ENCODE measurements around the gene GPALPP1. TPM values are rescaled to one million over a fixed set of nuclear protein-coding genes. Genes with fewer than 3 reads are reported as not detected.

GPALPP1 gene
- total RNA-seq, 4 donors from 2014 or later: 12.1 to 30.3 (median 22.0) TPM

DNA sequence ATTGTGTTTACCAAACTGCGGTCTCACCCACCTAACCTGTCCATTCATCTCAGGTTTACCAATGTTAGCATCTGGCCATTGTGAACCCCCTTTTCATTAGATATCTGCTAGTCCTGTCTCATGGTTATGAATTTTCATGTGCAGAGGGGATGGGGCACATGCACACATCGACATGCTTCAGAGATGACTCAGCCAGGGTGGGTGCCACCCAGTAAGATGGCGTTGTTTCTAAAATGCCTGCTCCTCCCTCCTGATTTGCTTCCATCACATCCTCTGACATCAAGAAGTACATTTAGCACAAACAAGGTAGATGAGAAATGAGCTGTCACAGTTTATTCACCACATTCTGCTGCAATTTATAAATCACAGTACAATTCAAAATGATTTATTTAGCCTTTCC is 51.3 kb downstream of the GPALPP1 start:
- intact Hi-C loops (cut with DNase I; ENCODE audit: low total_unique reads): no loop called here
- 78 to 92% methylated on average over 3 of the region's 3 CpGs for WGBS, 2 donors (ENCODE audit: low coverage in 1 of 2)
- no peak for TF ChIP-seq POLR2AphosphoS5 (IDR thresholded peaks at IDR 0.05)
- TF ChIP-seq EP300 (IDR thresholded peaks at IDR 0.05; ENCODE audit: low read depth): no peak
- no peak for TF ChIP-seq POLR2A (IDR thresholded peaks at IDR 0.05)
- no peak for TF ChIP-seq CTCF (IDR thresholded peaks at IDR 0.05)
- H3K27me3 ChIP-seq: no peaks in the 10 kb centered on the region
- H3K36me3 ChIP-seq: no peaks in the 10 kb centered on the region
- no peak overlapping the region for H3K27ac ChIP-seq
- in situ Hi-C loops (cut with MboI; ENCODE audit: low pct_ligation_motif_present in 1 of 4, low pct_unique_long_range_greater_than_20kb in 1 of 4, low sequenced_read_pairs in 3 of 4): loop anchor here in 3 of 4 donors (10.0 kb wide), 2 partner anchors 244 to 264 kb away; no protein-coding TSS in a partner anchor
- no peak overlapping the region for H3K4me3 ChIP-seq
- DNase-seq: no peak
- H3K4me1 ChIP-seq: no peaks in the 10 kb centered on the region
- no peaks in the 10 kb centered on the region for H3K9me3 ChIP-seq

DNA sequence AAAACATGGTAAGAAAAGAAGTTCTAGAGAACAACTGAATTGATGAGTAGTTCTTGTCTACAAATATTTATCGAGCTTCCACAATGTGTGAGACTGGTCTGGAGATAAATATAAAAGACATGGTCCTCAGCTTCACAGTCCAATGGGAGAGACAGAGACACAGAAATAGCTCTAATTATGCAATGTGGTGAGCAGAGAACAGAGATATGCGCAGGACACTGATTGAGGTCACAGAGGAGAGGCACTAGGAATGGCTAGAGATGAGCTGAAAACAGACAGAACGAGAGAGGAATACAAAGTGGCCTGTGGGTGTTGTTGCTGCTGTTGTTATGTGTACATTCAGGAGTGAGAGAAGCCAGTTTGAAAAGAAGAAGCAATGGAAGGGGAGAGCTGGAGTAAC is 53.2 kb downstream of the GPALPP1 start:
- 78 to 91% methylated on average over 1 to 3 of the region's 3 CpGs for WGBS, 2 donors (ENCODE audit: low coverage in 1 of 2)
- TF ChIP-seq POLR2A (IDR thresholded peaks at IDR 0.05) (no peak), CTCF (IDR thresholded peaks at IDR 0.05) (no peak), EP300 (IDR thresholded peaks at IDR 0.05; ENCODE audit: low read depth) (no peak), POLR2AphosphoS5 (IDR thresholded peaks at IDR 0.05) (no peak)
- H3K27me3 ChIP-seq: no peaks in the 10 kb centered on the region
- H3K9me3 ChIP-seq: no peaks in the 10 kb centered on the region
- intact Hi-C loops (cut with DNase I; ENCODE audit: low total_unique reads): no loop called here
- no peak for DNase-seq
- H3K4me1 ChIP-seq: peaks cover 0 to 8% (median 3%) of the 10 kb centered on the region in 4 donors
- in situ Hi-C loops (cut with MboI; ENCODE audit: low pct_ligation_motif_present in 1 of 4, low pct_unique_long_range_greater_than_20kb in 1 of 4, low sequenced_read_pairs in 3 of 4): loop anchor here in 3 of 4 donors (10.0 kb wide), 2 partner anchors 242 to 262 kb away; no protein-coding TSS in a partner anchor
- no peak overlapping the region for H3K4me3 ChIP-seq
- H3K36me3 ChIP-seq: no peaks in the 10 kb centered on the region
- H3K27ac ChIP-seq: no peak overlapping the region

DNA sequence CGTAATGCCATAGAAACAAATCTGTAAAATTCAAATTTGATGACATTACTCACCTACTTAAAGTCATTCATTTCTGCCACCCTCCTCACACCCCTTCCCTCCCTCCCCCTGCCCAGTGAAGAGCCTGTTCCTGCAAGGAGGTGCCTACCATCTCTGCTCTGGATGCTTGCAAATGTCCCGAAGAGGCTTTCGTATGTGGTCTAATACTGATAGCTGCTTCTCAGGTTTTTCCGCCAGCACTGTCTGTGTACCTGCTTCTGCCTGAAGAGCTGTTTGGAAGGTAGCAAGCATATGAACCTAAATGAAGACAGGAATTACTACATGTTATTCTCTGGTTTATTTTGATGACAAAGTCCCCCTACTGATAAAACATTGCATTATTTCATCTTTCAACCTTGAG is 57.1 kb downstream of the GPALPP1 start:
- 73 to 85% methylated on average over 1 to 4 of the region's 4 CpGs for WGBS, 2 donors (ENCODE audit: low coverage in 1 of 2)
- TF ChIP-seq POLR2AphosphoS5 (IDR thresholded peaks at IDR 0.05): no peak
- no peak for TF ChIP-seq EP300 (IDR thresholded peaks at IDR 0.05; ENCODE audit: low read depth)
- TF ChIP-seq POLR2A (IDR thresholded peaks at IDR 0.05): no peak
- TF ChIP-seq CTCF (IDR thresholded peaks at IDR 0.05): no peak

DNA sequence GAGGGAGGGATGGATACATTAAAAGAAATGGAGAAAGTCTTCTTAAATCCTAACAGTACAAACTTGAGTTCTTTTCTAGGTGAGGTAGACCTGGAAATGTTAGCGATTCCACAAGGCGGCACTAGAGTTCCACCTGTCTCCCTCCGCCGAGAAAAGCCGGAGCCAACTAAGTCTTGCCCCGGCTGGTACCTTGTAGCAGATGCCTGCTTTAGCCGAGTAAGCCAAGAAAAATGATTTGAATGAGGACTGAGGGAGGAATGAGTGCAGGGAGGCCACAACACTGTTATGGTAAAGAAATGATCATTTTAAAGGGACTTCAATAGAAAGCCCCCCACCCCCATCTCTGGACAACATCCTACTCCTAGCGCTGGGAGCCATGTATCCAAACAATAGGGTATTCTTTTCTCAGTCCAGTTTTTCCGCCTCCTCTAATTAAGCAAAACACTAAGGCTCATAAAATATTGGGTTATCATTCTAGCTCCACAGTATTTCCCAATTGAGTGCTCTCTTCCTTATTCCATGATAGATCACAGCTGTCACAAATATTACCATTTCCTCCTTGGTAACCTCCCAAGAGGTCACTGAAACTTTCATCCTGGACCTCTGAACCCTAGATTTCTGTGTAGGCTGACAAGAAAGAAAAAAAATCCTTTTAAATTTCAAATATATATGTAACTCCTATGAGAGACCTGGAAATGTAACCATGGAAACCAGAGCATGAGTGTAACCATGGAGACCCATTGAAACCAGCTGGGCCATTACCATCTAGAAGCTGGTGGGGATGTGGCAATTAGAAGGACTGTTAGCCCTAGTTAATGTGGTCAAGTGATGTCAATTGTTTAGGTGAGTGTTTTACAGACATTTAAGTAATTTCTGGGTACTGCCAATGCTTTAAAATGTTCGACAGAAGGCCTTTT is 58.3 kb downstream of the GPALPP1 start:
- TF ChIP-seq EP300 (IDR thresholded peaks at IDR 0.05; ENCODE audit: low read depth) (no peak), CTCF (IDR thresholded peaks at IDR 0.05) (peak; percentile 76 to 96 (median 86)), POLR2A (IDR thresholded peaks at IDR 0.05) (no peak), POLR2AphosphoS5 (IDR thresholded peaks at IDR 0.05) (peak in 1 of 3 donors; percentile 12)

More for the DNA sequence above, 57.1 kb downstream of the GPALPP1 start:
- Histone ChIP-seq H3K36me3 (no peaks in the 10 kb centered on the region), H3K9me3 (no peaks in the 10 kb centered on the region), H3K4me1 (peaks cover 0 to 13% (median 4%) of the 10 kb centered on the region in 4 donors), H3K27me3 (no peaks in the 10 kb centered on the region), H3K27ac (no peak overlapping the region), H3K4me3 (peak overlapping the region in 3 of 4 donors; percentile 34 to 53 (median 37))
- DNase-seq: no peak
- in situ Hi-C loops (cut with MboI; ENCODE audit: low pct_ligation_motif_present in 1 of 4, low pct_unique_long_range_greater_than_20kb in 1 of 4, low sequenced_read_pairs in 3 of 4): loop anchor here (5.0 to 10.0 kb wide), 3 partner anchors 238 to 261 kb away; no protein-coding TSS in a partner anchor
- intact Hi-C loops (cut with DNase I; ENCODE audit: low total_unique reads): loop anchor here (5.0 kb wide), 1 partner anchor 266 kb away; no protein-coding TSS in a partner anchor

More for the DNA sequence above, 58.3 kb downstream of the GPALPP1 start:
- H3K4me1 ChIP-seq: peaks cover 0 to 13% (median 4%) of the 10 kb centered on the region in 4 donors
- no peak overlapping the region for H3K27ac ChIP-seq
- no peaks in the 10 kb centered on the region for H3K9me3 ChIP-seq
- H3K27me3 ChIP-seq: no peaks in the 10 kb centered on the region
- no peaks in the 10 kb centered on the region for H3K36me3 ChIP-seq
- DNase-seq: peak; percentile 84
- H3K4me3 ChIP-seq: peak overlapping the region in 3 of 4 donors; percentile 34 to 53 (median 37)
- intact Hi-C loops (cut with DNase I; ENCODE audit: low total_unique reads) (loop anchor here (5.0 kb wide), 1 partner anchor 265 kb away; no protein-coding TSS in a partner anchor), in situ Hi-C loops (cut with MboI; ENCODE audit: low pct_ligation_motif_present in 1 of 4, low pct_unique_long_range_greater_than_20kb in 1 of 4, low sequenced_read_pairs in 3 of 4) (loop anchor here (5.0 to 10.0 kb wide), 3 partner anchors 237 to 260 kb away; no protein-coding TSS in a partner anchor)
- 13 to 15% methylated on average over 9 to 10 of the region's 10 CpGs for WGBS, 2 donors (ENCODE audit: low coverage in 1 of 2)

All from transverse colon (tissue), 4 donors.